GM21619 (cell line): ENCODE results near the gene VPS26A.

Source experiments
- ATAC-seq: cut with Tn5 transposase; IDR thresholded peaks from one replicate; pipeline ENCODE4 v1.9.1; 2021; ENCODE audit not compliant: unreplicated experiment

VPS26A gene

GRCh38 chr10:69218831-69219230, 94.9 kb downstream of the VPS26A start:
- no peak for ATAC-seq

- no peak for ATAC-seq
Observed at GRCh38 chr10:69220041-69220451, 96.1 kb downstream of the VPS26A start, which contains the start of gene HKDC1. TSS of gene HKDC1 (plus strand) at chr10:69220332. CDS start at chr10:69220436, 104 bp downstream.

GRCh38 chr10:69220507-69220906, 96.5 kb downstream of the VPS26A start:
- no peak for ATAC-seq
